Activated gamma-delta T cell treated with anti-CD3 and anti-CD28 coated beads, Interleukin-2, amount 50 U/mL, for 16 hours (primary cell): ENCODE data around the gene TSPOAP1.
"Not testable (repeated sequence)": the region's sequence is repeated elsewhere in the genome, so short reads cannot be mapped to it uniquely, and the experiment has no call there.

Source experiments
- DNase-seq: peaks from one replicate; pipeline ENCODE4 v3.0.0-alpha.2; 2020; ENCODE audit warnings: low read depth

TSPOAP1 gene

GRCh38 chr17:58362368-58363014 is 33.9 kb upstream of the TSPOAP1 start:
- DNase-seq: no peak

GRCh38 chr17:58360296-58361063 is 31.9 kb upstream of the TSPOAP1 start:
- DNase-seq: no peak

GRCh38 chr17:58358408-58359172 is 30.0 kb upstream of the TSPOAP1 start:
- no peak for DNase-seq

GRCh38 chr17:58357312-58358297 is 29.0 kb upstream of the TSPOAP1 start:
- DNase-seq: no peak

GRCh38 chr17:58356231-58356630 is 27.6 kb upstream of the TSPOAP1 start:
- DNase-seq: no peak

- no peak for DNase-seq
These were observed 26.1 kb upstream of the TSPOAP1 start for GRCh38 chr17:58354541-58355216.

GRCh38 chr17:58353389-58353825 is 24.8 kb upstream of the TSPOAP1 start:
- DNase-seq: no peak

GRCh38 chr17:58352596-58353388 is 24.2 kb upstream of the TSPOAP1 start:
- DNase-seq: no peak

- DNase-seq: peak; percentile 90
These were observed 23.4 kb upstream of the TSPOAP1 start, which contains the start of gene SUPT4H1 for GRCh38 chr17:58351831-58352595. Gene SUPT4H1 (minus strand): TSS chr17:58352201. CDS start chr17:58352135, 66 bp downstream.

- no peak for DNase-seq
These were observed 22.6 kb upstream of the TSPOAP1 start for GRCh38 chr17:58351182-58351581.

- DNase-seq: no peak
These were observed 19.4 kb upstream of the TSPOAP1 start for GRCh38 chr17:58348038-58348437.

GRCh38 chr17:58345500-58345899 is 16.9 kb upstream of the TSPOAP1 start:
- DNase-seq: no peak

GRCh38 chr17:58344791-58345157 is 16.2 kb upstream of the TSPOAP1 start:
- no peak for DNase-seq

- peak; percentile 89 for DNase-seq
These were observed 15.6 kb upstream of the TSPOAP1 start for GRCh38 chr17:58344047-58344790.

- no peak for DNase-seq
These were observed 14.5 kb upstream of the TSPOAP1 start for GRCh38 chr17:58343131-58343530.

- DNase-seq: no peak
These were observed 13.4 kb upstream of the TSPOAP1 start for GRCh38 chr17:58341861-58342475.

GRCh38 chr17:58341136-58341860 is 12.7 kb upstream of the TSPOAP1 start:
- DNase-seq: not testable (repeated sequence)
